ENCODE measurements around the gene PLGRKT. TPM values are rescaled to one million over a fixed set of nuclear protein-coding genes. Genes with fewer than 3 reads are reported as not detected.
"Not testable (repeated sequence)": the region's sequence is repeated elsewhere in the genome, so short reads cannot be mapped to it uniquely, and the experiment has no call there.

Gene PLGRKT
- polyA plus RNA-seq, 12 donors = 21.4 to 65.3 (median 33.5) TPM; not detected in 1

- DNase-seq = not testable (repeated sequence)
These were observed 3.6 kb downstream of the PLGRKT start for GRCh38 chr9:5433841-5434810.

- not testable (repeated sequence) for DNase-seq
These were observed 4.4 kb downstream of the PLGRKT start for GRCh38 chr9:5433328-5433727.

GRCh38 chr9:5432890-5433289 is 4.8 kb downstream of the PLGRKT start:
- DNase-seq = not testable (repeated sequence)

- no peak for DNase-seq
These were observed 6.8 kb downstream of the PLGRKT start for GRCh38 chr9:5430912-5431311.

GRCh38 chr9:5429873-5430564 is 7.7 kb downstream of the PLGRKT start:
- no peak for DNase-seq

GRCh38 chr9:5428794-5429528 is 8.8 kb downstream of the PLGRKT start:
- DNase-seq = no peak

GRCh38 chr9:5428172-5428571 is 9.6 kb downstream of the PLGRKT start:
- no peak for DNase-seq

GRCh38 chr9:5427005-5427404 is 10.7 kb downstream of the PLGRKT start:
- no peak for DNase-seq

GRCh38 chr9:5425006-5425628 is 12.6 kb downstream of the PLGRKT start:
- DNase-seq = no peak

- DNase-seq = no peak
These were observed 15.4 kb downstream of the PLGRKT start for GRCh38 chr9:5422276-5422675.

- DNase-seq = no peak
These were observed 16.6 kb downstream of the PLGRKT start for GRCh38 chr9:5421163-5421562.

GRCh38 chr9:5419987-5420386 is 17.7 kb downstream of the PLGRKT start:
- no peak for DNase-seq

GRCh38 chr9:5418481-5418880 is 19.2 kb downstream of the PLGRKT start:
- DNase-seq = no peak

- DNase-seq = no peak
These were observed 20.8 kb downstream of the PLGRKT start for GRCh38 chr9:5416953-5417352.

GRCh38 chr9:5408596-5408995 is 29.1 kb downstream of the PLGRKT start:
- no peak for DNase-seq

GRCh38 chr9:5402217-5402616 is 35.5 kb downstream of the PLGRKT start:
- no peak for DNase-seq

- DNase-seq = not testable (repeated sequence)
These were observed 40.2 kb downstream of the PLGRKT start for GRCh38 chr9:5397547-5397946.

- no peak for DNase-seq
These were observed 42.3 kb downstream of the PLGRKT start for GRCh38 chr9:5395428-5395827.

GRCh38 chr9:5393976-5394375 is 43.7 kb downstream of the PLGRKT start:
- DNase-seq = not testable (repeated sequence)

GRCh38 chr9:5393497-5393896 is 44.2 kb downstream of the PLGRKT start:
- DNase-seq = no peak

- no peak for DNase-seq
These were observed 45.4 kb downstream of the PLGRKT start for GRCh38 chr9:5392285-5392684.
